Trophoblast cell (in vitro differentiated cells and primary cell): ENCODE data around the gene AKNA.

Experiments
- DNase-seq, 2 donors: peaks; one replicate each; pipeline ENCODE4 v3.0.0-alpha.2; 2016
- H2AFZ ChIP-seq: 2 replicates; pipeline ENCODE4 v1.6.1; 2013; ENCODE audit warnings: low read length, moderate library complexity, mild to moderate bottlenecking; ENCODE audit not compliant: insufficient read depth, poor library complexity
- H2AK5ac ChIP-seq: 2 replicates; pipeline ENCODE4 v1.6.1; 2013; ENCODE audit warnings: mild to moderate bottlenecking, low read length
- H2BK120ac ChIP-seq: 2 replicates; pipeline ENCODE4 v1.6.1; 2013; ENCODE audit warnings: low read length, mild to moderate bottlenecking, moderate library complexity; ENCODE audit not compliant: insufficient read depth, poor library complexity
- H2BK12ac ChIP-seq: 2 replicates; pipeline ENCODE4 v1.6.1; 2013; ENCODE audit warnings: mild to moderate bottlenecking, low read length, moderate library complexity
- H2BK5ac ChIP-seq: 2 replicates; pipeline ENCODE4 v1.6.1; 2013; ENCODE audit warnings: low read length, low read depth, moderate library complexity, mild to moderate bottlenecking; ENCODE audit not compliant: poor library complexity
- H3K14ac ChIP-seq: 2 replicates; pipeline ENCODE4 v1.6.1; 2013; ENCODE audit warnings: mild to moderate bottlenecking, low read length
- H3K18ac ChIP-seq: 2 replicates; pipeline ENCODE4 v1.6.1; 2013; ENCODE audit warnings: mild to moderate bottlenecking, low read length
- H3K23ac ChIP-seq: 2 replicates; pipeline ENCODE4 v1.6.1; 2013; ENCODE audit warnings: low read length
- H3K27ac ChIP-seq: 2 replicates; pipeline ENCODE4 v1.5.1; 2013; ENCODE audit warnings: low read depth, mild to moderate bottlenecking, inconsistent platforms, low read length, moderate library complexity
- H3K27me3 ChIP-seq: 2 replicates; pipeline ENCODE4 v1.6.1; 2013; ENCODE audit warnings: inconsistent platforms, mild to moderate bottlenecking, low read length, moderate library complexity; ENCODE audit not compliant: insufficient read depth
- H3K36me3 ChIP-seq, 2 experiments: 1 replicate in 1 of 2; 2 replicates in 1 of 2; pipeline ENCODE4 v1.6.1; 2013; ENCODE audit warnings: low read length in 2 of 2, mild to moderate bottlenecking in 2 of 2, moderate library complexity in 1 of 2; ENCODE audit not compliant: insufficient read depth in 2 of 2, control insufficient read depth in 1 of 2
- H3K4ac ChIP-seq: 2 replicates; pipeline ENCODE4 v1.6.1; 2013; ENCODE audit warnings: low read depth, mild to moderate bottlenecking, low read length, moderate library complexity
- H3K4me1 ChIP-seq, 2 experiments: 1 replicate in 1 of 2; 2 replicates in 1 of 2; pipeline ENCODE4 v1.6.1; 2013; ENCODE audit warnings: low read length in 2 of 2, mild to moderate bottlenecking in 2 of 2, moderate library complexity in 1 of 2; ENCODE audit not compliant: insufficient read depth in 2 of 2, control insufficient read depth in 1 of 2
- H3K4me2 ChIP-seq: 2 replicates; pipeline ENCODE4 v1.6.1; 2013; ENCODE audit warnings: inconsistent platforms, mild to moderate bottlenecking, low read length, moderate library complexity
- H3K4me3 ChIP-seq: 2 replicates; pipeline ENCODE4 v1.5.1; 2013; ENCODE audit warnings: mild to moderate bottlenecking, low read depth, low read length, inconsistent platforms
- H3K79me1 ChIP-seq: one replicate; pipeline ENCODE4 v1.6.1; 2013; ENCODE audit warnings: low read length
- H3K79me2 ChIP-seq: 2 replicates; pipeline ENCODE4 v1.6.1; 2013; ENCODE audit warnings: low read length, mild to moderate bottlenecking; ENCODE audit not compliant: control insufficient read depth, insufficient read depth, poor library complexity
- H3K9ac ChIP-seq: 2 replicates; pipeline ENCODE4 v1.6.1; 2013; ENCODE audit warnings: mild to moderate bottlenecking, low read length
- H3K9me3 ChIP-seq: 2 replicates; pipeline ENCODE4 v1.6.1; 2013; ENCODE audit warnings: low read depth, mild to moderate bottlenecking, control low read depth, inconsistent platforms, low read length; ENCODE audit not compliant: insufficient read depth
- H4K12ac ChIP-seq: 2 replicates; pipeline ENCODE4 v1.6.1; 2013; ENCODE audit warnings: low read depth, mild to moderate bottlenecking, low read length, moderate library complexity
- H4K8ac ChIP-seq: 2 replicates; pipeline ENCODE4 v1.6.1; 2013; ENCODE audit warnings: low read depth, mild to moderate bottlenecking, low read length, moderate library complexity
- H4K91ac ChIP-seq: one replicate; pipeline ENCODE4 v1.6.1; 2013; ENCODE audit warnings: low read depth, mild to moderate bottlenecking, low read length, moderate library complexity
- WGBS: extraction: QIAGEN DNeasy Blood & Tissue Kit; methylation state at CpG from one replicate; pipeline ENCODE4 v1.1.7; 2013; ENCODE audit warnings: missing lambda C conversion rate; ENCODE audit not compliant: insufficient read length, insufficient coverage; ENCODE audit errors: extremely low coverage; 5-methylcytosine and 5-hydroxymethylcytosine counted together

Gene AKNA

DNA sequence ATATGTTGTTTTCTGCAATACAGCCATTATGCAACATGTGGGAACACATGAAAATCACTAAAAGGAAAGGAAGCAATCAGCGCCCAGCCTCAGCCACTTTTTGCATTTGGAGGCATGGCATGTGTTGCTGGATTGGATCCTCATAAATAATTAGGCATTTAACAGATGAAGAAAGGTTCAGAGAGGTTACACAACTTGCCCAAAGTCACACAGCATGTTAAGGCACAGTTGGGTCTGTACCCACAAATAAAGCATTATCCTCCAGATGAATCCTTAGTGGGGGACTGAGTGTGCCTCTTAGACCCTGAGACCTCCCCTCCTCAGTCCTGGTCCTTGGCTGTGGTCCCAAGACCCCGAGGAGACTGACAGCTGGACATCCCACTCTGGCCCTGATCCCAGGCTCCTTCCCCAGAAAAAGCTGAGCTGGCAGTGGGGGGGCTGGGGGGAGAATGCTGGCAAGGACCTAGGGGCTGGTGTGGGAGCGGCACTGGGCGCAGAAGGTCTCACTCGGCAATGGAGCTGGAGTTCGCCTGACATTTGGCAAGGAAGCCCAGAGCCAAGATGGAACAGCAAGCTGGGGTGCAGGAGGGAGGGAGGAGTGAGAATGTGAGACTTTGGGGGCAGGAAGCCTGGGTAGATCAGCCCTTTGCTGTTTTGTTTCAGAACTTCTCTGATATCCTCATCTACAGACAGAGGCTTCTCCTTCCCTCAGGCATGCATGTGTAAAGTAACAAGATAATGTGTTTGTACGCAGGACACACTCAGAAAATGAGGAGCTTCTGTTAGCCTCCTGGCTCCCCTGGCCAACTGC is 6.9 kb upstream of the AKNA start:
- Histone ChIP-seq H4K8ac (no peak overlapping the region), H3K27ac (peak overlapping the region; percentile 7), H4K91ac (no peak overlapping the region), H2AFZ (no peak overlapping the region), H2BK12ac (peak overlapping the region; percentile 30), H3K27me3 (no peaks in the 10 kb centered on the region), H3K18ac (peak overlapping the region; percentile 48), H3K4me3 (no peak overlapping the region), H3K4ac (no peak overlapping the region), H3K4me1 (peaks cover 13 to 14% of the 10 kb centered on the region in 2 experiments), H3K79me2 (peaks cover 2% of the 10 kb centered on the region), H2BK5ac (no peak overlapping the region), H2BK120ac (no peak overlapping the region), H3K36me3 (no peaks in the 10 kb centered on the region), H3K23ac (no peak overlapping the region), H3K79me1 (peaks cover 10% of the 10 kb centered on the region), H3K9ac (no peak overlapping the region), H3K4me2 (peak overlapping the region; percentile 26), H3K14ac (peak overlapping the region; percentile 62), H2AK5ac (no peak overlapping the region), H3K9me3 (no peaks in the 10 kb centered on the region), H4K12ac (no peak overlapping the region)
- no peak for DNase-seq
- no CpG with 5 or more reads among the region's 7 CpGs for WGBS

DNA sequence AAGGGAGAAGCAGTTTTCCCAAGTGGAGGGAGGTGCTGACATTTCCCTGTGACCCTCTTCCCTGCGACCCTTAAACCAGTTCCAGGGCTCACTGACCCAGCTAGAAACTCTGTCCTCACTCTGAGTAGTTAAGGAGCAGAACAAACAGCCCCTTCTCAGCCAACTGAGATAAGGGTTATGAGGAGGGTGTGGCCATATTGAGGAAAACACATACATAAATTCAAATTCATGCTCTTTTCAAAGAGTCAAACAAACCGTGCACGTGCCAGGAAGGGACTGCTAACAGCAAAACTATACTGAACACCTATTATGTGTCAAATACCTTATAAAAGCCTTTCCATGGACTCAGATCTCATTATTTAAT is 4.9 kb upstream of the AKNA start:
- H2BK5ac ChIP-seq = no peak overlapping the region
- DNase-seq = no peak
- no peaks in the 10 kb centered on the region for H3K27me3 ChIP-seq
- H3K79me2 ChIP-seq = peaks cover 2% of the 10 kb centered on the region
- H3K4me1 ChIP-seq = peaks cover 25 to 27% of the 10 kb centered on the region in 2 experiments
- H4K91ac ChIP-seq = no peak overlapping the region
- no peak overlapping the region for H3K18ac ChIP-seq
- H2BK12ac ChIP-seq = no peak overlapping the region
- no peak overlapping the region for H3K4ac ChIP-seq
- no peak overlapping the region for H3K9ac ChIP-seq
- no peak overlapping the region for H4K8ac ChIP-seq
- H3K23ac ChIP-seq = no peak overlapping the region
- H3K4me3 ChIP-seq = no peak overlapping the region
- peaks cover 10% of the 10 kb centered on the region for H3K79me1 ChIP-seq
- no peaks in the 10 kb centered on the region for H3K36me3 ChIP-seq
- no peaks in the 10 kb centered on the region for H3K9me3 ChIP-seq
- H2AFZ ChIP-seq = no peak overlapping the region
- no peak overlapping the region for H2AK5ac ChIP-seq
- WGBS = no CpG with 5 or more reads among the region's 3 CpGs
- no peak overlapping the region for H3K27ac ChIP-seq
- H3K14ac ChIP-seq = no peak overlapping the region
- H2BK120ac ChIP-seq = no peak overlapping the region
- no peak overlapping the region for H4K12ac ChIP-seq
- no peak overlapping the region for H3K4me2 ChIP-seq

- Histone ChIP-seq H3K27ac (no peak overlapping the region), H3K23ac (no peak overlapping the region), H3K9ac (no peak overlapping the region), H3K18ac (no peak overlapping the region), H2AK5ac (no peak overlapping the region), H3K27me3 (no peaks in the 10 kb centered on the region), H3K4me3 (no peak overlapping the region), H3K36me3 (no peaks in the 10 kb centered on the region), H4K8ac (no peak overlapping the region), H4K12ac (no peak overlapping the region), H3K9me3 (no peaks in the 10 kb centered on the region), H3K4me1 (peaks cover 32 to 38% of the 10 kb centered on the region in 2 experiments), H3K14ac (no peak overlapping the region), H2BK5ac (no peak overlapping the region), H3K4me2 (no peak overlapping the region), H2AFZ (no peak overlapping the region), H3K4ac (no peak overlapping the region), H2BK120ac (no peak overlapping the region), H3K79me1 (peaks cover 15% of the 10 kb centered on the region), H2BK12ac (no peak overlapping the region), H3K79me2 (peaks cover 2% of the 10 kb centered on the region), H4K91ac (no peak overlapping the region)
- DNase-seq = no peak
- no CpG with 5 or more reads among the region's 2 CpGs for WGBS
Measured at GRCh38 chr9:114390952-114391351, 3.2 kb upstream of the AKNA start.

DNA sequence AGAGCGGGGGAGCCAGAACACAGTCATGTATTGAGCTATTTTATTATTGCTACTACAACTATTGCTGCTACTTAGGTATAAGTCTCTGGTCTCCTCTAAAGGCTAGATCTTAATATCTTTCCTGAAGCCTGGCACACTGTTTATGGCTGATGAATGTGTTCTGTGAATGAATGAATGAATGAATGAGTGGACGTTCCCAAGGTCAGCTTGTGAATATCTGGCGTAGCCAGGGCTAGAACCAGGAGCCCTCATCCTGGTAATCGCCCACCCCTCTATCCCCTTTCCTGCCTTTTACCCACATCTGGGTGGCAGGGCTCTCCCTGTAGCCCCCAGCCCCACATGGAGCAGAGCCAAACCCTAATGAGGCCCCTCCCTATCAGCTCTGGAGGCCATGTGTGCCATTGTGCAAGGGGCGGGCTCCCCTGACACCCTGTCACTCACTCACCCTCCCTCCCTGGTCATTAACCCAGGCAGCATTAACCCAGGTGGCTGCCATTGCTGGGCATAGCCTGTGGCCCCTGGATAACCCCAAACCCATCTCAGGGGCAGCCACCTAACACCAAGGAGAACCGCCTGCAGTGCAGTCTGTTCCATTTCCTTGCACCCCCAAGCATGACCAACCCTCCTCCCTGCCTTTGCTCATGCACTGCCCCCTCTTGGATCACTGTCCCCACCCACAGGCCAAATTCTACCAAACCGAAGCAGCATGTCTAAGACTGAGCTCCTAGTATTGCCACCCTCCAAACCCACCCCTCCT is 2.0 kb upstream of the AKNA start:
- Histone ChIP-seq H3K9ac (no peak overlapping the region), H2BK120ac (no peak overlapping the region), H4K12ac (no peak overlapping the region), H3K4me1 (peaks cover 31 to 43% of the 10 kb centered on the region in 2 experiments), H3K4ac (no peak overlapping the region), H3K4me3 (no peak overlapping the region), H3K27ac (no peak overlapping the region), H3K36me3 (no peaks in the 10 kb centered on the region), H2AFZ (no peak overlapping the region), H3K27me3 (no peaks in the 10 kb centered on the region), H3K23ac (no peak overlapping the region), H3K9me3 (no peaks in the 10 kb centered on the region), H2BK12ac (no peak overlapping the region), H3K79me1 (peaks cover 14% of the 10 kb centered on the region), H3K79me2 (peaks cover 1% of the 10 kb centered on the region), H4K91ac (no peak overlapping the region), H3K4me2 (no peak overlapping the region), H3K14ac (no peak overlapping the region), H2AK5ac (peak overlapping the region; percentile 38), H4K8ac (no peak overlapping the region), H2BK5ac (no peak overlapping the region), H3K18ac (no peak overlapping the region)
- DNase-seq = no peak
- WGBS = no CpG with 5 or more reads among the region's 7 CpGs
